ENCODE measurements around the gene PALS1.
"Not testable (repeated sequence)": the region's sequence is repeated elsewhere in the genome, so short reads cannot be mapped to it uniquely, and the experiment has no call there.

DNA sequence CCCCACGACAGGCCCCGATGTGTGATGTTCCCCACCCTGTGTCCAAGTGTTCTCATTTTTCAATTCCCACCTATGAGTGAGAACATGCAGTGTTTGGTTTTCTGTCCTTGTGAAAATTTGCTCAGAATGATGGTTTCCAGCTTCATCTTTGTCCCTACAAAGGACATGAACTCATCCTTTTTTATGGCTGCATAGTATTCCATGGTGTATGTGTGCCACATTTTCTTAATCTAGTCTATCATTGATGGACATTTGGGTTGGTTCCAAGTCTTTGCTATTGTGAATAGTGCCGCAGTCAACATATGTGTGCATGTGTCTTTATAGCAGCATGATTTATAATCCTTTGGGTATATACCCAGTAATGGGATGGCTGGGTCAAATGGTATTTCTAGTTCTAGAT, 32.0 kb downstream of the PALS1 start:
- TF ChIP-seq, protein P1, sequence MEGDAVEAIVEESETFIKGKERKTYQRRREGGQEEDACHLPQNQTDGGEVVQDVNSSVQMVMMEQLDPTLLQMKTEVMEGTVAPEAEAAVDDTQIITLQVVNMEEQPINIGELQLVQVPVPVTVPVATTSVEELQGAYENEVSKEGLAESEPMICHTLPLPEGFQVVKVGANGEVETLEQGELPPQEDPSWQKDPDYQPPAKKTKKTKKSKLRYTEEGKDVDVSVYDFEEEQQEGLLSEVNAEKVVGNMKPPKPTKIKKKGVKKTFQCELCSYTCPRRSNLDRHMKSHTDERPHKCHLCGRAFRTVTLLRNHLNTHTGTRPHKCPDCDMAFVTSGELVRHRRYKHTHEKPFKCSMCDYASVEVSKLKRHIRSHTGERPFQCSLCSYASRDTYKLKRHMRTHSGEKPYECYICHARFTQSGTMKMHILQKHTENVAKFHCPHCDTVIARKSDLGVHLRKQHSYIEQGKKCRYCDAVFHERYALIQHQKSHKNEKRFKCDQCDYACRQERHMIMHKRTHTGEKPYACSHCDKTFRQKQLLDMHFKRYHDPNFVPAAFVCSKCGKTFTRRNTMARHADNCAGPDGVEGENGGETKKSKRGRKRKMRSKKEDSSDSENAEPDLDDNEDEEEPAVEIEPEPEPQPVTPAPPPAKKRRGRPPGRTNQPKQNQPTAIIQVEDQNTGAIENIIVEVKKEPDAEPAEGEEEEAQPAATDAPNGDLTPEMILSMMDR (IDR thresholded peaks at IDR 0.05; ENCODE audit: low read depth, low read length), result not testable (repeated sequence)
- TF ChIP-seq POLR2A (IDR thresholded peaks at IDR 0.05; ENCODE audit: extremely low read depth, insufficient read length), result not testable (repeated sequence)

Measured in NB4 (cell line).